GM10266 (cell line): Measurements from ENCODE around the gene MEIS2.

Experiments used
- DNase-seq: peaks from one replicate; pipeline ENCODE4 v3.0.0; 2012; ENCODE audit errors: extremely low spot score
- CTCF ChIP-seq: IDR thresholded peaks from 2 replicates; pipeline ENCODE4 v1.5.1; 2012; ENCODE audit warnings: mild to moderate bottlenecking, low read depth; ENCODE audit not compliant: control insufficient read depth, insufficient read depth; ENCODE audit errors: missing control alignments

The MEIS2 gene

GRCh38 chr15:36921484-36922091 lies 178.8 kb downstream of the MEIS2 start:
- DNase-seq, result no peak
- TF ChIP-seq CTCF, result no peak

GRCh38 chr15:36917411-36918267 lies 182.7 kb downstream of the MEIS2 start:
- DNase-seq, result no peak
- TF ChIP-seq CTCF, result no peak

- TF ChIP-seq CTCF, result no peak
- no peak for DNase-seq
These were observed 185.2 kb downstream of the MEIS2 start for GRCh38 chr15:36914960-36915808.

GRCh38 chr15:36914466-36914865 lies 185.9 kb downstream of the MEIS2 start:
- TF ChIP-seq CTCF, result no peak
- no peak for DNase-seq

GRCh38 chr15:36912311-36912712 lies 188.0 kb downstream of the MEIS2 start:
- DNase-seq, result no peak
- no peak for TF ChIP-seq CTCF

GRCh38 chr15:36911322-36911944 lies 188.9 kb downstream of the MEIS2 start:
- no peak for DNase-seq
- no peak for TF ChIP-seq CTCF
